HepG2 (cell line): ENCODE data around the gene EMILIN3. TPM values are rescaled to one million over a fixed set of nuclear protein-coding genes. Genes with fewer than 3 reads are reported as not detected.

ENCODE experiments used
- AHDC1 ChIP-seq: sonication (generic); formaldehyde crosslinking; IDR thresholded peaks from 2 replicates; pipeline ENCODE4 v1.5.1; 2020; ENCODE audit warnings: mild to moderate bottlenecking, missing genetic modification reagents, borderline replicate concordance
- CCDC6 ChIP-seq: sonication (generic); formaldehyde crosslinking; IDR thresholded peaks from 2 replicates; pipeline ENCODE4 v1.8.1; 2022; ENCODE audit warnings: mild to moderate bottlenecking, missing genetic modification reagents, moderate library complexity
- DNMT1 ChIP-seq: sonication (generic); formaldehyde crosslinking; IDR thresholded peaks from 2 replicates; pipeline ENCODE4 v1.5.1; 2020; ENCODE audit warnings: mild to moderate bottlenecking, missing genetic modification reagents
- GTF3A ChIP-seq: sonication (generic); formaldehyde crosslinking; conservative IDR thresholded peaks from 2 replicates; pipeline ENCODE4 v1.4.0; 2020; ENCODE audit warnings: mild to moderate bottlenecking, missing genetic modification reagents
- HOXA7 ChIP-seq: sonication (generic); formaldehyde crosslinking; IDR thresholded peaks from 2 replicates; pipeline ENCODE4 v1.8.1; 2022; ENCODE audit warnings: mild to moderate bottlenecking, missing genetic modification reagents, moderate library complexity
- IRF9 ChIP-seq: sonication (generic); formaldehyde crosslinking; IDR thresholded peaks from 2 replicates; pipeline ENCODE4 v1.8.0; 2022; ENCODE audit warnings: missing genetic modification reagents, mild to moderate bottlenecking, borderline replicate concordance
- MIER2 ChIP-seq: IDR thresholded peaks from 2 replicates; pipeline ENCODE4 v1.6.1; 2016; ENCODE audit warnings: missing biosample characterization, missing genetic modification reagents
- POLR2AphosphoS5 ChIP-seq: IDR thresholded peaks from 2 replicates; pipeline ENCODE4 v1.6.1; 2012; ENCODE audit warnings: low read depth, low read length
- PRMT3 ChIP-seq: sonication (generic); formaldehyde crosslinking; IDR thresholded peaks from 2 replicates; pipeline ENCODE4 v1.8.1; 2022; ENCODE audit warnings: low read depth, mild to moderate bottlenecking, moderate library complexity, missing genetic modification reagents, borderline replicate concordance
- SCMH1 ChIP-seq: sonication (generic); formaldehyde crosslinking; IDR thresholded peaks from 2 replicates; pipeline ENCODE4 v1.9.0; 2021; ENCODE audit warnings: missing genetic modification reagents, mild to moderate bottlenecking, borderline replicate concordance
- ZNF18 ChIP-seq: sonication (generic); formaldehyde crosslinking; IDR thresholded peaks from 2 replicates; pipeline ENCODE4 v1.8.0; 2022; ENCODE audit warnings: mild to moderate bottlenecking, missing genetic modification reagents; ENCODE audit not compliant: insufficient replicate concordance
- ZNF256 ChIP-seq: sonication (generic); formaldehyde crosslinking; conservative IDR thresholded peaks from 2 replicates; pipeline ENCODE4 v1.4.0; 2020; ENCODE audit warnings: missing genetic modification reagents
- ZNF33A ChIP-seq: sonication (generic); formaldehyde crosslinking; IDR thresholded peaks from 2 replicates; pipeline ENCODE4 v1.5.1; 2020; ENCODE audit warnings: missing genetic modification reagents, mild to moderate bottlenecking, moderate library complexity, borderline replicate concordance
- ZNF550 ChIP-seq: sonication (generic); formaldehyde crosslinking; IDR thresholded peaks from 2 replicates; pipeline ENCODE4 v1.4.0; 2020; ENCODE audit warnings: mild to moderate bottlenecking, missing genetic modification reagents, borderline replicate concordance
- ZNF577 ChIP-seq: sonication (generic); formaldehyde crosslinking; IDR thresholded peaks from 2 replicates; pipeline ENCODE4 v1.4.0; 2020; ENCODE audit warnings: mild to moderate bottlenecking, low read depth, missing genetic modification reagents, borderline replicate concordance
- ZNF883 ChIP-seq: sonication (generic); formaldehyde crosslinking; IDR thresholded peaks from 2 replicates; pipeline ENCODE4 v1.5.1; 2020; ENCODE audit warnings: mild to moderate bottlenecking, missing genetic modification reagents; ENCODE audit errors: not compliant biosample characterization
- polyA plus RNA-seq, 8 experiments: library from polyadenylated mRNA; depleted of rRNA in 3 of 8; stranded (reverse) in 7 of 8; unstranded in 1 of 8; fragments of >200 nt; fragmentation: Illumina TruSeq in 4 of 8; extraction: Trizol in 4 of 8; gene quantifications; 2 replicates each; pipeline versions ENCODE4 v1.2.1 to v1.2.3, GENCODE V29; 2011 to 2016; ENCODE audit warnings: low read depth in 4 of 8, missing spikeins in 1 of 8, mixed read lengths in 1 of 8; ENCODE audit not compliant: insufficient read depth in 1 of 8
- total RNA-seq, 5 experiments: library from RNA; depleted of rRNA; stranded (reverse); fragments of >200 nt; fragmentation: Illumina TruSeq; extraction: Trizol; gene quantifications; 2 replicates each; pipeline ENCODE4 v1.2.3, GENCODE V29; 2016; ENCODE audit warnings: low read depth in 1 of 5
- TF ChIP-seq, protein P1 (sequence below): IDR thresholded peaks from 2 replicates; pipeline ENCODE4 v1.6.1; 2016; ENCODE audit warnings: mild to moderate bottlenecking, missing biosample characterization, missing genetic modification reagents
- TF ChIP-seq, protein P2 (sequence below): sonication (generic); formaldehyde crosslinking; IDR thresholded peaks from 2 replicates; pipeline ENCODE4 v1.5.1; 2020; ENCODE audit warnings: mild to moderate bottlenecking, missing genetic modification reagents

The EMILIN3 gene
- total and polyA plus RNA-seq, 2 of the 13 experiments (the other 11 are each of a cell fraction or from before 2014, with no cell fraction given), result 0.25 to 0.29 TPM

GRCh38 chr20:41339957-41340326 lies 26.7 kb downstream of the EMILIN3 start (continued):
- TF ChIP-seq AHDC1 (CRISPR knock-in tag), result no peak
- TF ChIP-seq, protein P1, sequence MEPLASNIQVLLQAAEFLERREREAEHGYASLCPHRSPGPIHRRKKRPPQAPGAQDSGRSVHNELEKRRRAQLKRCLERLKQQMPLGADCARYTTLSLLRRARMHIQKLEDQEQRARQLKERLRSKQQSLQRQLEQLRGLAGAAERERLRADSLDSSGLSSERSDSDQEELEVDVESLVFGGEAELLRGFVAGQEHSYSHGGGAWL (CRISPR knock-in tag), result peak; percentile 50; the same call in 1 of the 2 replicates
- no peak for TF ChIP-seq HOXA7 (CRISPR knock-in tag)
- peak; percentile 22 for TF ChIP-seq ZNF883 (CRISPR knock-in tag)
- TF ChIP-seq IRF9 (CRISPR knock-in tag), result peak; percentile 87; the same call in 1 of the 2 replicates
- TF ChIP-seq DNMT1 (CRISPR knock-in tag), result peak; percentile 92; the same call in 1 of the 2 replicates
- TF ChIP-seq ZNF33A (CRISPR knock-in tag), result no peak
- TF ChIP-seq CCDC6 (CRISPR knock-in tag), result no peak
- no peak for TF ChIP-seq SCMH1 (CRISPR knock-in tag)
- TF ChIP-seq ZNF577 (CRISPR knock-in tag), result no peak
- TF ChIP-seq MIER2 (CRISPR knock-in tag), result peak; percentile 58
- TF ChIP-seq GTF3A (CRISPR knock-in tag), result no peak
- TF ChIP-seq ZNF18 (CRISPR knock-in tag), result no peak
- no peak for TF ChIP-seq ZNF256 (CRISPR knock-in tag)
- TF ChIP-seq, protein P2, sequence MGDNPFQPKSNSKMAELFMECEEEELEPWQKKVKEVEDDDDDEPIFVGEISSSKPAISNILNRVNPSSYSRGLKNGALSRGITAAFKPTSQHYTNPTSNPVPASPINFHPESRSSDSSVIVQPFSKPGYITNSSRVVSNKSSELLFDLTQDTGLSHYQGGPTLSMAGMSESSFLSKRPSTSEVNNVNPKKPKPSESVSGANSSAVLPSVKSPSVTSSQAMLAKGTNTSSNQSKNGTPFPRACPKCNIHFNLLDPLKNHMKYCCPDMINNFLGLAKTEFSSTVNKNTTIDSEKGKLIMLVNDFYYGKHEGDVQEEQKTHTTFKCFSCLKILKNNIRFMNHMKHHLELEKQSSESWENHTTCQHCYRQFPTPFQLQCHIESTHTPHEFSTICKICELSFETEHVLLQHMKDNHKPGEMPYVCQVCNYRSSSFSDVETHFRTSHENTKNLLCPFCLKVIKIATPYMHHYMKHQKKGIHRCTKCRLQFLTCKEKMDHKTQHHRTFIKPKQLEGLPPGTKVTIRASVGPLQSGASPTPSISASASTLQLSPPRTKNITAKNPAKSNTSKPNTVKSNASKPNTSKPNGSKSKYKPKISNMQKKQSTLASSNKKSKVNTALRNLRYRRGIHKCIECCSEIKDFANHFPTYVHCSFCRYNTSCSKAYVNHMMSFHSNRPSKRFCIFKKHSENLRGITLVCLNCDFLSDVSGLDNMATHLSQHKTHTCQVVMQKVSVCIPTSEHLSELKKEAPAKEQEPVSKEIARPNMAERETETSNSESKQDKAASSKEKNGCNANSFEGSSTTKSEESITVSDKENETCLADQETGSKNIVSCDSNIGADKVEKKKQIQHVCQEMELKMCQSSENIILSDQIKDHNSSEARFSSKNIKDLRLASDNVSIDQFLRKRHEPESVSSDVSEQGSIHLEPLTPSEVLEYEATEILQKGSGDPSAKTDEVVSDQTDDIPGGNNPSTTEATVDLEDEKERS (CRISPR knock-in tag), result peak; percentile 97
- TF ChIP-seq POLR2AphosphoS5, result no peak
- no peak; the same call in none of the 2 replicates for TF ChIP-seq ZNF550 (CRISPR knock-in tag)
- no peak for TF ChIP-seq PRMT3 (CRISPR knock-in tag)
